ENCODE measurements around the gene CAMTA2. TPM values are rescaled to one million over a fixed set of nuclear protein-coding genes. Genes with fewer than 3 reads are reported as not detected.

The CAMTA2 gene, protein sequence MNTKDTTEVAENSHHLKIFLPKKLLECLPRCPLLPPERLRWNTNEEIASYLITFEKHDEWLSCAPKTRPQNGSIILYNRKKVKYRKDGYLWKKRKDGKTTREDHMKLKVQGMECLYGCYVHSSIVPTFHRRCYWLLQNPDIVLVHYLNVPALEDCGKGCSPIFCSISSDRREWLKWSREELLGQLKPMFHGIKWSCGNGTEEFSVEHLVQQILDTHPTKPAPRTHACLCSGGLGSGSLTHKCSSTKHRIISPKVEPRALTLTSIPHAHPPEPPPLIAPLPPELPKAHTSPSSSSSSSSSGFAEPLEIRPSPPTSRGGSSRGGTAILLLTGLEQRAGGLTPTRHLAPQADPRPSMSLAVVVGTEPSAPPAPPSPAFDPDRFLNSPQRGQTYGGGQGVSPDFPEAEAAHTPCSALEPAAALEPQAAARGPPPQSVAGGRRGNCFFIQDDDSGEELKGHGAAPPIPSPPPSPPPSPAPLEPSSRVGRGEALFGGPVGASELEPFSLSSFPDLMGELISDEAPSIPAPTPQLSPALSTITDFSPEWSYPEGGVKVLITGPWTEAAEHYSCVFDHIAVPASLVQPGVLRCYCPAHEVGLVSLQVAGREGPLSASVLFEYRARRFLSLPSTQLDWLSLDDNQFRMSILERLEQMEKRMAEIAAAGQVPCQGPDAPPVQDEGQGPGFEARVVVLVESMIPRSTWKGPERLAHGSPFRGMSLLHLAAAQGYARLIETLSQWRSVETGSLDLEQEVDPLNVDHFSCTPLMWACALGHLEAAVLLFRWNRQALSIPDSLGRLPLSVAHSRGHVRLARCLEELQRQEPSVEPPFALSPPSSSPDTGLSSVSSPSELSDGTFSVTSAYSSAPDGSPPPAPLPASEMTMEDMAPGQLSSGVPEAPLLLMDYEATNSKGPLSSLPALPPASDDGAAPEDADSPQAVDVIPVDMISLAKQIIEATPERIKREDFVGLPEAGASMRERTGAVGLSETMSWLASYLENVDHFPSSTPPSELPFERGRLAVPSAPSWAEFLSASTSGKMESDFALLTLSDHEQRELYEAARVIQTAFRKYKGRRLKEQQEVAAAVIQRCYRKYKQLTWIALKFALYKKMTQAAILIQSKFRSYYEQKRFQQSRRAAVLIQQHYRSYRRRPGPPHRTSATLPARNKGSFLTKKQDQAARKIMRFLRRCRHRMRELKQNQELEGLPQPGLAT
- total RNA-seq (10 to 100 TPM; 85.6 to 90.6 TPM), polyA plus RNA-seq (19.6 TPM)

DNA sequence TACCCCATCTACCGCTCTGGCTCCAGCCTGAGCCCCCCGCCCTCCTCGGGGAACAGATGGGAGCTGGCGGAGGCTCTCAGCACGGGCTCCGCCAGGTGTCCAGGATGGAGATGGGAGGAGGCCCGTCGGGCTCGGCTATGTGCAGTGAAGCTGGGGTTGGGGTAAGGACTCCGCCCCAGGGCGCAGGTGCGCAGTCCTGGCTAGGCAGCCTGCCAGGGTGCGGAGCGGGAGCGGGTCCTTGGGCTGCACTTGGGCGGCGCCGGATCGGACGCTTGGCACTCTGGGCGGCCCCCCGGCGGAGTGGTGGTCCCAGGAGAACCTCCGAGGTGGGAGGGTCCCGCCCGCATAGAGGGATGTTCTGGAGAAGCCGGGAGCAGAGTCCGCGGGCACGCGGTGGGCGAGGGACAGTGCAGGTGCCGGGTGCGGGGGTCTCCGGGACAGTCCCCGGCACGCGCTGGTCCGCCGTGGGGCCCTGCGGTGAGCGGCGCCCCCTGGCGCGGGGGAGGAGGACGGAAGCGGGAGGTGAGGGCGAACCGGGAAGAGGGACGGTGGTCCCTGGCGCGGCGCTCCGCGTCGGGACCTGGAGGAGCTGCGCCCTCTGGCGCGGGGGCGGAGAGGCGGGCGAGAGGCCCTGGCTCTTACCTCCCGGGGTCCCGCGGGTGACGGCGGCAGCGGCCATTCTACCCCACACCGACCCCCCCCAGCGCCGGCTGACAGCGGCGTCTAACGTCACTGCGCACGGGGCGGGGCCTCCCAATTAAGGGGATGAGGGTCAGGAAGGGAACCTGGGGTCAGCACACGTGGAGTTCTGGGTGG is at the start of gene CAMTA2:
Gene CAMTA2, minus strand, starts transcription at position 725 of the 816 bp plus-strand sequence. CDS start 1,453 bp downstream, outside the sequence.
- peak within 1 kb of the TSS; percentile 94 for H3K4me3 ChIP-seq (ENCODE audit: low read length)
- peaks cover 0 to 32% (median 8%) of the 10 kb centered on the region in 3 donors for H3K36me3 Mint-ChIP-seq
- H3K4me1 Mint-ChIP-seq = peaks cover 31 to 46% (median 42%) of the 10 kb centered on the region in 3 donors
- DNase-seq = peak; percentile 80 to 92 (median 87)
- H3K4me1 ChIP-seq (ENCODE audit: insufficient read depth, low read length) = peaks cover 33% of the 10 kb centered on the region
- H3K4me3 Mint-ChIP-seq = peak within 1 kb of the TSS; percentile 91 to 96 (median 93)
- H3K27me3 ChIP-seq (ENCODE audit: insufficient read depth, low read length, poor library complexity, severe bottlenecking) = no peaks in the 10 kb centered on the region
- no peaks in the 10 kb centered on the region for H3K36me3 ChIP-seq (ENCODE audit: insufficient read depth, low read length)
- POLR2A ChIA-PET = interaction anchor here (0.5 to 2.6 kb wide), 10 partner anchors 11 to 68 kb away, joined by 3 to 20 read pairs (median 3); partner anchors contain the start of genes INCA1, KIF1C, PFN1 and RNF167
- peaks cover 0 to 1% of the 10 kb centered on the region in 2 donors for H3K27me3 Mint-ChIP-seq
- peak within 1 kb of the TSS; percentile 88 for H3K27ac ChIP-seq (ENCODE audit: low read depth, low read length)
- H3K9me3 ChIP-seq (ENCODE audit: low read length) = no peaks in the 10 kb centered on the region
- peak within 1 kb of the TSS; percentile 87 to 98 (median 95) for H3K27ac Mint-ChIP-seq
- no peaks in the 10 kb centered on the region for H3K9me3 Mint-ChIP-seq
- CTCF ChIA-PET = interaction anchor here (0.7 to 4.1 kb wide), 17 partner anchors 7 to 277 kb away, joined by 3 to 19 read pairs (median 3); partner anchors contain the start of genes CHRNE, RNF167, SLC25A11 and SPAG7

DNA sequence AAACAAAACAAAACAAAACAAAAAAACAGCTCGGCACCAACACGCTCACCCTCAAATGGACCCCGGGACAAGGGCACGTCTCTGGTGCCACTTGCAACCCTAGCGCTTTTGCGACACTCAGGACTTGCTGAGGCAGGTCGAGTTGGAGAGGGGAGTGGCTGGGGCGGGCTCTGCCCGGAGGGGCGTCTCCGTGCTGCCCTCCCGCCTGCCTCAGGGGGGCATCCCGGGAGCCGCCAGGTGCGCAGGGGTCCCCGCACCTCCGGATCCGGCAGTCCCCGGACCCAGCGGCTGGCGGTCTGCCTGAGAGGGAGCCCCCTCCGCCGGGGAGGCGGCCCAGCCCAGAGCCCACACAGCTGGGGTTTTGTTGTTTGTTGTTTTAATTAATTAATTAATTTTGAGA is 47.8 kb upstream of the CAMTA2 start, which contains the start of gene SLC52A1:
Gene SLC52A1, minus strand, starts transcription at position 112 of the 400 bp plus-strand sequence. CDS start 820 bp downstream, outside the sequence.
- no peaks in the 10 kb centered on the region for H3K27me3 Mint-ChIP-seq
- POLR2A ChIA-PET = interaction anchor here (0.6 to 2.1 kb wide), 3 partner anchors 10 to 501 kb away, joined by 3 to 12 read pairs (median 4); no protein-coding TSS in a partner anchor

DNA sequence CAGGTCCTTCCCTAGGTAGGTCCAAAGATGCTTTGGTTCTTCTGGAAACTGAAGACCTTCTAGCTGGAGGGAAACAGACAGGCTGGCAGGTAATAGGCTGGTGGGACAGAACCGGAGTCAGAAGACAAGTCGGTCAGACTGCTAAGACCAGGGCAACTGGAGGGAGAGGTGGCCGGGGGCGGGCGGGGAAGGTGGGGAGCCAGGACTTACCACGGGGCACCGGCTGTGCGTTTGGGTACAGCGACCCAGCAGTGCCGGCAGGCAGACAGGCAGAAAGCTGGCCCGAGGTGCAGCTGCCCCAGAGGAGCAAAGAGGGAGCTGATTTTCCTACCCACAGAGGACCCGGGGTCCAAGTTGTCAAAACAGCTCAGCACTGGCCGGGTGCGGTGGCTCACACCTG is 47.2 kb upstream of the CAMTA2 start:
- Histone ChIP-seq H3K27ac (ENCODE audit: low read depth, low read length) (no peak overlapping the region), H3K4me1 (ENCODE audit: insufficient read depth, low read length) (peaks cover 19% of the 10 kb centered on the region), H3K4me3 (ENCODE audit: low read length) (no peak overlapping the region), H3K36me3 (ENCODE audit: insufficient read depth, low read length) (no peaks in the 10 kb centered on the region), H3K27me3 (ENCODE audit: insufficient read depth, low read length, poor library complexity, severe bottlenecking) (no peaks in the 10 kb centered on the region), H3K9me3 (ENCODE audit: low read length) (no peaks in the 10 kb centered on the region)
- peak overlapping the region in 1 of 8 donors; percentile 79 for H3K27ac Mint-ChIP-seq
- H3K4me1 Mint-ChIP-seq = peaks cover 13 to 49% (median 22%) of the 10 kb centered on the region in 3 donors
- ChIA-PET POLR2A (interaction anchor here (2.1 kb wide), 1 partner anchor 14 kb away, joined by 12 read pairs; no protein-coding TSS in a partner anchor), CTCF (interaction anchor here (0.6 to 4.5 kb wide), 7 partner anchors 12 to 146 kb away, joined by 3 to 24 read pairs (median 5); partner anchors contain the start of gene SPAG7)
- H3K27me3 Mint-ChIP-seq = no peaks in the 10 kb centered on the region
- H3K36me3 Mint-ChIP-seq = peaks cover 0 to 3% (median 0%) of the 10 kb centered on the region in 3 donors
- no peak for DNase-seq
- no peaks in the 10 kb centered on the region for H3K9me3 Mint-ChIP-seq
- H3K4me3 Mint-ChIP-seq = peak overlapping the region in 5 of 7 donors; percentile 13 to 72 (median 47)

More for the DNA sequence above, 47.8 kb upstream of the CAMTA2 start, which contains the start of gene SLC52A1:
- Histone ChIP-seq H3K4me3 (ENCODE audit: low read length) (no peak within 1 kb of the TSS), H3K36me3 (ENCODE audit: insufficient read depth, low read length) (no peaks in the 10 kb centered on the region), H3K27ac (ENCODE audit: low read depth, low read length) (no peak within 1 kb of the TSS), H3K4me1 (ENCODE audit: insufficient read depth, low read length) (peaks cover 18% of the 10 kb centered on the region), H3K27me3 (ENCODE audit: insufficient read depth, low read length, poor library complexity, severe bottlenecking) (no peaks in the 10 kb centered on the region), H3K9me3 (ENCODE audit: low read length) (no peaks in the 10 kb centered on the region)
- Mint-ChIP-seq H3K36me3 (peaks cover 0 to 3% (median 0%) of the 10 kb centered on the region in 3 donors), H3K9me3 (no peaks in the 10 kb centered on the region), H3K4me1 (peaks cover 16 to 52% (median 27%) of the 10 kb centered on the region in 3 donors), H3K27ac (peak within 1 kb of the TSS in 2 of 8 donors; percentile 39 to 84), H3K4me3 (peak within 1 kb of the TSS in 6 of 7 donors; percentile 13 to 72 (median 42))
- no peak for DNase-seq
- CTCF ChIA-PET = interaction anchor here (0.7 to 4.5 kb wide), 12 partner anchors 11 to 126 kb away, joined by 3 to 24 read pairs (median 4); partner anchors contain the start of genes KIF1C and SPAG7

DNA sequence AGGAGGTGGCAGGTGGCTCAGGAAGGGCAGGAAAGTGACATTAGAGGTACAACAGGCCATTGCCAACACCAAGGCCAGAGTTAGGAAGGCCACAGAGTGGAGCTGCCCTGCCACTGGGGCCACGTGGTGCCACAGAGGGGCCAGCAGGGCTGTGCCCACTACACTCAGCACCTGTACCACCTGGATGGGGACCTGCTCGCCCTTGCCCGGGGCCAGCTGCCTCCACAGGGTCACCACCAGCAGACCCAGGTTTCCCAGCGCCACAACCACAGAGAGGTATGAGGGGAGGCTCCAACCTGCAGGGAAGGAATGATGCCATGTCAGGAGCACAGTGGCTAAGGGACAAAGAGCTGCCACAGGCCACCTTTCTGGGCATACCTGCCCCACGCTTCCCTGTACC is 46.6 kb upstream of the CAMTA2 start:
- Mint-ChIP-seq H3K27me3 (no peaks in the 10 kb centered on the region), H3K9me3 (no peaks in the 10 kb centered on the region), H3K4me3 (no peak overlapping the region), H3K27ac (peak overlapping the region in 1 of 8 donors; percentile 39), H3K4me1 (peaks cover 13 to 49% (median 20%) of the 10 kb centered on the region in 3 donors), H3K36me3 (peaks cover 0 to 3% (median 0%) of the 10 kb centered on the region in 3 donors)
- no peak overlapping the region for H3K4me3 ChIP-seq (ENCODE audit: low read length)
- no peak for DNase-seq
- H3K36me3 ChIP-seq (ENCODE audit: insufficient read depth, low read length) = no peaks in the 10 kb centered on the region
- no peaks in the 10 kb centered on the region for H3K27me3 ChIP-seq (ENCODE audit: insufficient read depth, low read length, poor library complexity, severe bottlenecking)
- H3K4me1 ChIP-seq (ENCODE audit: insufficient read depth, low read length) = peaks cover 19% of the 10 kb centered on the region
- no peaks in the 10 kb centered on the region for H3K9me3 ChIP-seq (ENCODE audit: low read length)
- no peak overlapping the region for H3K27ac ChIP-seq (ENCODE audit: low read depth, low read length)
- ChIA-PET CTCF (interaction anchor here (0.6 to 7.1 kb wide), 6 partner anchors 13 to 146 kb away, joined by 3 to 125 read pairs (median 14); no protein-coding TSS in a partner anchor), POLR2A (interaction anchor here (0.5 to 1.0 kb wide), 2 partner anchors 11 to 17 kb away, joined by 4 to 5 read pairs; no protein-coding TSS in a partner anchor)

DNA sequence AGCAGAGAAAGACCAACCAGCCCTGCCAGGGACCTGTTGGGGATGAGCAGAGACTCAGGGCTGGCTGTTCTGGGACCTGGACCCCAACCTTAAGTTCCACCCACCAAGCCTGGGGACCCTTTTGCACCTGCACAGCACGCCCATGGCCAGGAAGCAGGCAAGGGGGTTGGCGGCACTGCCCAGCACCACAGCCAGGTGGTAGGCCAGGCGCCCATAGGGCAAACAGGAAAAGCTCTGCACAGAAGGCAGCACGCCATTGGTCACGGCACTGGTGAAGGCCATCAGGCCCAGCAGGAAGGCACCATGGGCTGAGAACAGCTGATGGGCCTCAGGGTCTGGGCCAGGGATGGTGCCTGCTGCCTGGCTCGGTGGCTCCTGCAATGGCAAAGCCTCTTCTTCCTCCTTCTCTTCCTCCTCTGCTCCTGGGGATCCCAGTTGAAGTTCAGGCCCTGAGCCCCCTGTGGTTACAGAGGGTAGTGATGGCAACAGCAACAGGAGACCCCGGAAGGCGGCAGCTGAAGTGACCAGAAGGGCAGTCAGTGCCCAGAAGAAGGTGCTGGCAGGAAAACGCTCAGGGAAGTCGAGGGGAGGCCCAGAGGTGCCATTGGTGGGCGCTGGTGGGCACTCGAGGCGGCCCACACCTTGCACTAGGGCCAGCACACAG is 46.0 kb upstream of the CAMTA2 start:
- Histone ChIP-seq H3K4me3 (ENCODE audit: low read length) (no peak overlapping the region), H3K9me3 (ENCODE audit: low read length) (no peaks in the 10 kb centered on the region), H3K27me3 (ENCODE audit: insufficient read depth, low read length, poor library complexity, severe bottlenecking) (no peaks in the 10 kb centered on the region), H3K36me3 (ENCODE audit: insufficient read depth, low read length) (no peaks in the 10 kb centered on the region), H3K4me1 (ENCODE audit: insufficient read depth, low read length) (peaks cover 19% of the 10 kb centered on the region), H3K27ac (ENCODE audit: low read depth, low read length) (no peak overlapping the region)
- POLR2A ChIA-PET = interaction anchor here (0.5 to 1.0 kb wide), 2 partner anchors 12 to 18 kb away, joined by 4 to 5 read pairs; no protein-coding TSS in a partner anchor
- CTCF ChIA-PET = interaction anchor here (4.5 to 7.1 kb wide), 2 partner anchors 16 to 30 kb away, joined by 24 to 125 read pairs; no protein-coding TSS in a partner anchor
- Mint-ChIP-seq H3K27ac (no peak overlapping the region), H3K9me3 (no peaks in the 10 kb centered on the region), H3K4me3 (peak overlapping the region in 1 of 7 donors; percentile 23), H3K27me3 (no peaks in the 10 kb centered on the region), H3K4me1 (peaks cover 13 to 49% (median 20%) of the 10 kb centered on the region in 3 donors), H3K36me3 (peaks cover 0 to 3% (median 0%) of the 10 kb centered on the region in 3 donors)
- no peak for DNase-seq

DNA sequence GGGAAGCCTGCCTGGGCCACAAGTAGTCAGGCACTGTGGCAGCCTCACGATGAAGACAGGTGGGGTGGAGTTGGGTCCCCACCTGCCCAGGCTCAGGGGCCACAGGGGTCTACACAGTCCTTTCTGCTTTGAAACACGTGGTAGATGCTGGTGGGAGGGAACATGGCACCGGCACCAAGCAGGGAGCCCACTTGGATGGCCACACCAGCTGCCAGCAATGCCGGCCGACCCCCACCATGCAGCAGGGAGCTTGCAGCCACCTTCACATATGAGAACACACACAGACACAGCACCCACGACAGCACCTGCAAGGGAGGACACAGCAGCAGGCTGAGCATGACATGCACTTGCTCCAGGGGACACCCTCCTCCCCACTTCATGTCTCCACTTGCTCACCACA is 45.4 kb upstream of the CAMTA2 start:
- Mint-ChIP-seq H3K27me3 (peaks cover 0 to 1% of the 10 kb centered on the region in 2 donors), H3K9me3 (no peaks in the 10 kb centered on the region), H3K4me1 (peaks cover 13 to 49% (median 20%) of the 10 kb centered on the region in 3 donors), H3K4me3 (peak overlapping the region in 3 of 7 donors; percentile 14 to 92 (median 22)), H3K27ac (no peak overlapping the region), H3K36me3 (peaks cover 0 to 3% (median 3%) of the 10 kb centered on the region in 3 donors)
- Histone ChIP-seq H3K36me3 (ENCODE audit: insufficient read depth, low read length) (no peaks in the 10 kb centered on the region), H3K27me3 (ENCODE audit: insufficient read depth, low read length, poor library complexity, severe bottlenecking) (no peaks in the 10 kb centered on the region), H3K4me1 (ENCODE audit: insufficient read depth, low read length) (peaks cover 19% of the 10 kb centered on the region), H3K27ac (ENCODE audit: low read depth, low read length) (no peak overlapping the region), H3K4me3 (ENCODE audit: low read length) (no peak overlapping the region), H3K9me3 (ENCODE audit: low read length) (no peaks in the 10 kb centered on the region)
- CTCF ChIA-PET = interaction anchor here (1.2 to 7.1 kb wide), 4 partner anchors 12 to 30 kb away, joined by 3 to 125 read pairs (median 26); no protein-coding TSS in a partner anchor
- POLR2A ChIA-PET = interaction anchor here (1.0 to 1.6 kb wide), 3 partner anchors 13 to 35 kb away, joined by 4 to 6 read pairs (median 6); partner anchors contain the start of genes INCA1 and KIF1C
- no peak for DNase-seq

Measured in CD8-positive, alpha-beta memory T cell (primary cell).